ENCODE measurements around the gene HDHD2.

Gene HDHD2

GRCh38 chr18:47075098-47075883, 75.0 kb downstream of the HDHD2 start:
- no peak for FAIRE-seq
- no peak for DNase-seq (ENCODE audit: extremely low spot score, insufficient read length, low read depth)

GRCh38 chr18:47067648-47068047, 82.7 kb downstream of the HDHD2 start:
- FAIRE-seq (no peak), DNase-seq (ENCODE audit: extremely low spot score, insufficient read length, low read depth) (no peak)

GRCh38 chr18:47063096-47063495, 87.2 kb downstream of the HDHD2 start:
- DNase-seq (ENCODE audit: extremely low spot score, insufficient read length, low read depth) (no peak), FAIRE-seq (no peak)

- FAIRE-seq, result no peak
Measured at GRCh38 chr18:47062471-47062870, 87.8 kb downstream of the HDHD2 start.

More at GRCh38 chr18:47062471-47062870, 87.8 kb downstream of the HDHD2 start:
- DNase-seq (ENCODE audit: extremely low spot score, insufficient read length, low read depth), result no peak

Data from GM18507 (cell line).